NT2/D1 (cell line): ENCODE measurements around the gene PHF21B.

Experiments used
- SUZ12 ChIP-seq: IDR thresholded peaks from 2 replicates; pipeline ENCODE4 v1.6.1; 2011; ENCODE audit not compliant: insufficient read length, insufficient read depth; ENCODE audit errors: extremely low read depth
- YY1 ChIP-seq: IDR thresholded peaks from 2 replicates; pipeline ENCODE4 v1.6.1; 2011; ENCODE audit not compliant: insufficient read length, insufficient read depth
- ZNF274 ChIP-seq: IDR thresholded peaks from 2 replicates; pipeline ENCODE4 v1.6.1; 2011; ENCODE audit warnings: mild to moderate bottlenecking, low read depth, low read length

GRCh38 chr22:44931077-44931540 lies 78.7 kb downstream of the PHF21B start:
- TF ChIP-seq ZNF274 (no peak), YY1 (no peak), SUZ12 (no peak)
